HEK293T (cell line): ENCODE results near the gene MTMR10.
A peak's percentile ranks its signal among the peaks of the same experiment; 100 is the strongest.

ENCODE experiments used
- CTCF ChIA-PET: fragments of 350-600 bp; formaldehyde crosslinking; extraction: SDS; loops from one replicate; lab custom pipeline; 2021; ENCODE audit warnings: antibody characterized with exemption, inconsistent platforms; lab: Yijun Ruan, JAX
- POLR2A ChIA-PET: fragments of 350-600 bp; formaldehyde crosslinking; extraction: SDS; loops from one replicate; lab custom pipeline; 2020; ENCODE audit warnings: antibody characterized with exemption, inconsistent platforms; lab: Yijun Ruan, JAX
- DNase-seq: peaks from one replicate; pipeline ENCODE4 v3.0.0; 2012; ENCODE audit warnings: mixed read lengths; ENCODE audit errors: extremely low spot score
- ARNT ChIP-seq: fragments of 450-650 bp; IDR thresholded peaks from 2 replicates; pipeline ENCODE4 v1.6.1; 2017; ENCODE audit warnings: mild to moderate bottlenecking
- BHLHE40 ChIP-seq: fragments of 450-650 bp; IDR thresholded peaks from 2 replicates; pipeline ENCODE4 v1.6.1; 2016; ENCODE audit warnings: mild to moderate bottlenecking, moderate library complexity, borderline replicate concordance
- CTBP1 ChIP-seq: fragments of 450-650 bp; IDR thresholded peaks from 2 replicates; pipeline ENCODE4 v1.6.1; 2016; ENCODE audit warnings: borderline replicate concordance
- ELF4 ChIP-seq: fragments of 450-650 bp; IDR thresholded peaks from 2 replicates; pipeline ENCODE4 v1.6.1; 2017; ENCODE audit warnings: antibody characterized with exemption
- FOXA1 ChIP-seq: fragments of 450-650 bp; IDR thresholded peaks from 2 replicates; pipeline ENCODE4 v1.6.1; 2016; ENCODE audit warnings: mild to moderate bottlenecking
- FOXK2 ChIP-seq: fragments of 450-650 bp; IDR thresholded peaks from 2 replicates; pipeline ENCODE4 v1.6.1; 2016; ENCODE audit warnings: mild to moderate bottlenecking
- FOXM1 ChIP-seq: fragments of 450-650 bp; IDR thresholded peaks from 2 replicates; pipeline ENCODE4 v1.6.1; 2017; ENCODE audit warnings: mild to moderate bottlenecking, borderline replicate concordance
- HDGF ChIP-seq: fragments of 450-650 bp; IDR thresholded peaks from 2 replicates; pipeline ENCODE4 v1.6.1; 2017; ENCODE audit warnings: antibody characterized with exemption, borderline replicate concordance
- L3MBTL2 ChIP-seq: fragments of 450-650 bp; conservative IDR thresholded peaks from 2 replicates; pipeline ENCODE4 v1.6.1; 2016; ENCODE audit warnings: mild to moderate bottlenecking
- LEF1 ChIP-seq: fragments of 450-650 bp; IDR thresholded peaks from 2 replicates; pipeline ENCODE4 v1.6.1; 2017; ENCODE audit warnings: mild to moderate bottlenecking, borderline replicate concordance
- NFRKB ChIP-seq: fragments of 450-650 bp; IDR thresholded peaks from 2 replicates; pipeline ENCODE4 v1.6.1; 2016; ENCODE audit warnings: mild to moderate bottlenecking, moderate library complexity
- PKNOX1 ChIP-seq: fragments of 450-650 bp; IDR thresholded peaks from 2 replicates; pipeline ENCODE4 v1.6.1; 2016
- SP1 ChIP-seq: fragments of 450-650 bp; IDR thresholded peaks from 2 replicates; pipeline ENCODE4 v1.6.1; 2017
- SUZ12 ChIP-seq: fragments of 450-650 bp; IDR thresholded peaks from 2 replicates; pipeline ENCODE4 v1.6.1; 2016; ENCODE audit warnings: mild to moderate bottlenecking
- TARDBP ChIP-seq: fragments of 450-650 bp; IDR thresholded peaks from 2 replicates; pipeline ENCODE4 v1.6.1; 2016
- ZNF384 ChIP-seq: fragments of 450-650 bp; IDR thresholded peaks from 2 replicates; pipeline ENCODE4 v1.6.1; 2016

MTMR10 gene

DNA sequence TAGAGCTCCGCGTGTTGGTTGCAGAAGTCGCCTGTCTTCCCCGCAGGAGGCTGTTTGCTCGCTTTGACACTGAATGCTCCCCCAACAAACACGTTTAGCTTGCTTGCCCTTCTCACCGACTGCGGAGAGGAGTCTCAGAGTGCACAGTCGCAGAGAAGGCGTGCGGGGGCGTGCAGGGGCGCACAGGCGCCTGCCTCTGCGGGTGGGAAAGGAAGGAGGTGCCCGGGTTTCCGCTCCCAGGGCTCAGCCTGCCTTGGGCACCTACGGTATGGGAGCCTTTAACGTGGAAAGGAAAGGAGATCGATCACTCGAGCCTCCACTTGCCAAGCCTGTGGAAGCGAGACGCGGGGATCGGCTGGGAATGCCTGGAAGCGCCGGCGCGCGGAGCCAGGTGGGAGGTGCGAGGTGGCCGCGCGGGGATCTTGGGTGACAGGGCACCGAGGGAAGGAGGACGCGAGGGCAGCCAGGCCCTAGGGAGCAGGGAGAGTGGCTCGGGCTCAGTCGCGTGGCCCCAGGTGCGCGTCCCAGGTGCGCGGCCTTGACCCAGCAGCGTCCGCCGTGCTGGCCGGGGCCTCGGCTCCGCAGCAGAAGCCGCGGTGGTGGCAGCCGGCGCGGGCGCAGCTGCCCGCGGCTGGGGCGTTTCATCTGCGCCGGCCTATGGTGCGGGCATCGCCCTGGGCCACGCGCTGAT lies 87.8 kb downstream of the MTMR10 start, which contains the start of gene FAN1:
FAN1 (plus strand) TSS at position 419 of the 691 bp plus-strand sequence. CDS start 749 bp downstream, outside the sequence.
- POLR2A ChIA-PET, result interaction anchor here (0.7 to 1.8 kb wide), 9 partner anchors 9 to 949 kb away, joined by 3 to 8 read pairs (median 4); partner anchors contain the start of gene MTMR10
- DNase-seq, result peak; percentile 75
- TF ChIP-seq SUZ12 (no peak), LEF1 (no peak), L3MBTL2 (peak; percentile 92)
- CTCF ChIA-PET, result interaction anchor here (1.1 to 1.3 kb wide), 2 partner anchors 43 to 225 kb away, joined by 3 read pairs; no protein-coding TSS in a partner anchor

GRCh38 chr15:30901889-30902288 lies 89.5 kb downstream of the MTMR10 start:
- POLR2A ChIA-PET, result no interaction called here
- CTCF ChIA-PET, result no interaction called here
- DNase-seq, result no peak
- TF ChIP-seq ZNF384 (no peak), FOXM1 (no peak), SUZ12 (no peak), ARNT (no peak), SP1 (no peak), FOXK2 (no peak), FOXA1 (no peak), ELF4 (no peak), BHLHE40 (no peak), CTBP1 (no peak), LEF1 (no peak), HDGF (no peak), NFRKB (no peak), TARDBP (no peak), L3MBTL2 (no peak), PKNOX1 (no peak)

DNA sequence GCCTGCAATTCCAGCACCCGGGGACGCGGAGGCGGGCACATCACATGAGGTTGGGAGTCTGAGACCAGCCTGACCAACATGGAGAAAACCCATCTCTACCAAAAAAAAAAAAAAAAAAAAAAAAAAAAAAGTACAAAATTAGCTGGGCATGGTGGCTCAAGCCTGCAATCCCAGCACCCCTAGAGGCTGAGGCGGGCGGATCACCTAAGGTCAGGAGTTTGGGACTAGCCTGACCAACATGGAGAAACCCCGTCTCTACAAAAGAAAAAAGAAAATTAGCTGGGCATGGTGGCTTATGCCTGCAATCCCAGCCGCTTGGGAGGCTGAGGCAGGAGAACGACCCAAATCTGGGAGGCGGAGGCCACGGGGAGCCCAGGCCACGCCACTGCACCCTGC lies 95.2 kb downstream of the MTMR10 start:
- ChIA-PET POLR2A (no interaction called here), CTCF (no interaction called here)
- DNase-seq, result no peak

DNA sequence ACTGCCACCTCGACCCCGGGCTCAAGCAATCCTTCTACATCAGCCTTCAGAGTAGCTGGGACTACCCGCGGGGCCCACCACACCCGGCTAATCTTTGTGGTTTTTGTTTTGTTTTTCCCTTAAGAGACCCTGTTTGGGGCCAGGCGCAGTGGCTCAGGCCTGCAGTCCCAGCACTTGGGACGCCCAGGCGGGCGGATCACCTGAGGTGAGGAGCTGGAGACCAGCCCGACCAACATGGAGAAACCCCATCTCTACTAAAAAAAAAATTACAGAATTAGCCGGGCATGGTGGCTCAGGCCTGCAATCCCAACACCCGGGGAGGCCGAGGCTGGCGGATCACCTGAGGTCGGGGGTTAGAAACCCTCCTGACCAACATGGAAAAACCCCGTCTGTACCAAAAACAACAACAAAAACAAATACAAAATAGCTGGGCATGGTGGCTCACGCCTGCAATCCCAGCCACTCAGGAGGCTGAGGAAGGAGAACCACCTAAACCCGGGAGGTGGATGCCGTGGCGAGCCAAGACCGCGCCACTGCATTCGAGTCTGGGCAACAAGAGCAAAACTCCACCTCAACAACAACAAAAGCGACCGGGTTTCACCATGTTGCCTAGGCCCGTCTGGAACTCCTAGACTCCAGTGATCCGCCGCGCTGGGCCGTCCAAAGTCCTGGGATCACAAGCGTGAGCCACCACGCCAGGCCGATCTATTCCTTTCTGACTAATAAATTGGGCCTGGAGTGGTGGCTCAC lies 95.8 kb downstream of the MTMR10 start:
- POLR2A ChIA-PET, result interaction anchor here (0.6 kb wide), 1 partner anchor 57 kb away, joined by 3 read pairs; no protein-coding TSS in a partner anchor
- no peak for DNase-seq
- TF ChIP-seq FOXK2 (no peak), ZNF384 (no peak), NFRKB (no peak), HDGF (no peak), TARDBP (no peak), BHLHE40 (no peak), FOXM1 (no peak), SP1 (no peak), CTBP1 (no peak), LEF1 (no peak), ARNT (no peak), L3MBTL2 (no peak), PKNOX1 (no peak), SUZ12 (no peak), FOXA1 (no peak), ELF4 (no peak)
- CTCF ChIA-PET, result no interaction called here

More for the DNA sequence above, 95.2 kb downstream of the MTMR10 start:
- TF ChIP-seq TARDBP, result no peak
- TF ChIP-seq SUZ12, result no peak
- TF ChIP-seq SP1, result no peak
- TF ChIP-seq HDGF, result no peak
- TF ChIP-seq FOXA1, result no peak

GRCh38 chr15:30889196-30889595 lies 102.2 kb downstream of the MTMR10 start:
- TF ChIP-seq LEF1 (no peak), FOXA1 (no peak), PKNOX1 (no peak), CTBP1 (no peak), SP1 (no peak), FOXM1 (no peak), FOXK2 (no peak), TARDBP (no peak), SUZ12 (no peak), L3MBTL2 (no peak), NFRKB (no peak), ELF4 (no peak), ARNT (no peak)
- ChIA-PET POLR2A (interaction anchor here (1.3 kb wide), 1 partner anchor 14 kb away, joined by 4 read pairs; no protein-coding TSS in a partner anchor), CTCF (no interaction called here)
- DNase-seq, result no peak
